Measurements from ENCODE around the gene UTS2.

UTS2 gene

DNA sequence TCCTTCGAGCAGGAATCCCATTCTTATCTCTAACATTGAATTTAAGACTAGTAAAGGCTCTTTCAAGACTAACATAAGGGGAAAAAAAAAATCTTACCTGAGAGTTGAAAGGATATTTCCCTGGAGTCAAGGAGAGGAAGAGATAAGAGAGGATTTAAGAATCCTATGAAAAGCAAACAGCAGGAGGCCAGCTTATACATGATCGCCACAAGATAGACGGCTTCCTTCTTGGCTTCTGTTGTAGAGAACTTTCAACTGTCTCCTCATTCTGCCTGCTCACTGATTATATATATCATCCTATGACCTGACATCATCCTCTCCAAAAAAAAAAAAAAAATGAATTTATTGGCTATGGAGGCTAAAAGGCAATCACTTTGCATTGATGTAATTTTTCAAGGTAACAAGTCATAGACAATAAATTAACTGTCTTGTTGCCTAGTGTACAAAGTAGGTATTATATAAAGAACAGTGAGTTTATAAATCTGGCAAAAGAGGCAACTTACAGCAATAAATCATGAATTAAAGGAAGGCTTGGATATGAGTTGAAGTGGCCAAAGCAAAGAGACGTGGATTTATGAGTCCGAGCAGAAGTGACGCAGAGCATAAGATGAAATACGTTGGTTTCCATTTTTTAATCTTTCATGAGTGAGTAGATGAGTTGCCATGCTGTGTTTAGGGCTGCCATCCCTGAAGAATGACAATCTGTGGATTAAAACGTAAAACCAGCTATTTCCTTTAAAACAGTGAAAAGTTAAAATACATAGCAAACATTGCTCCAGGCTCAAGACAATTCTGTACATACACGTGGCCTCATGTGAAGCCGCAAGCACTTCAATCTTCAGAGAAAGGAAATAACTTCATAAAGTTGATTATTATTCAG is at the start of gene UTS2:
UTS2 (minus strand) TSS at position 262 of the 880 bp plus-strand sequence; CDS start at position 200, 62 bp downstream.
- no peak for DNase-seq

DNA sequence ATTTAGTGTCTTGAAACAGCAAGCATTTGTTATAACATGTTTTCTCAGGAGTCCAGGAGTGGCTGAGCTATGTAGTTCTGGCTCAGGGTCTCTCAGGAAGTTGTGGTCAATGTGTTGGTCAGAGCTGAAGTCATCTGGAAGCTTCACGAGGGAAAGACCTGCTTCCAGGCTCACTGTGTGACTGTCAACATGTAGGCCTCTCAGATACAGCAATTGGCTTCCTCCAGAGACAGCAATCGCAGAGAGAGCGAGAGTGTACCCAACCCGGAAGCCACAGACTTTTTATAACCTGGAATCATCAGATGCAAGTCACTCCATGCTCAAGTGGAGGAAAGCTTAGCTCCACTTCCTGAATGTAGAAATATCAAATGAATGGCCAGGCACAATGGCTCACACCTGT is 46.9 kb upstream of the UTS2 start:
- DNase-seq = peak; percentile 10

GRCh38 chr1:7898962-7899361 is 46.1 kb upstream of the UTS2 start:
- no peak for DNase-seq

DNA sequence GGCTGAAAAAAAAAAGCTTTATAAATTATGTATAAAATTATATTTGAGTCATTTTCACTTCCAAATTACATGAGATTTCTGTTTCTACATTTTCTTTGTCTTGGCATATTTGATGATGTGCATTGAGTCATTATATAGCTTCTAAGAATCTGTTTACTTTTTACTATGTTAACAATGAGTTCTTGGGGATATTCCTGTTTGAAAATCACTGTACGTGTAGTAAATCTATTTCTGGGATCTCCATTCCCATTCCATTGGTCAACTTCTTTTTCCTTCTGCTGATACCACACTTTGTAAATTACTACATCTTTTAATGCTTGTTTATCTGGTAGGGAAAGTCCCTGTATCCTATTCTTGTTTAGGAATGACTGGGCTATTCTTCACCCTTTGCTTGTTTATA is 44.1 kb upstream of the UTS2 start:
- no peak for DNase-seq

GRCh38 chr1:7893529-7894180 is 40.8 kb upstream of the UTS2 start:
- DNase-seq = no peak

GRCh38 chr1:7891804-7892203 is 38.9 kb upstream of the UTS2 start:
- DNase-seq = no peak

- no peak for DNase-seq
These were observed 38.0 kb upstream of the UTS2 start for GRCh38 chr1:7890853-7891252.

DNA sequence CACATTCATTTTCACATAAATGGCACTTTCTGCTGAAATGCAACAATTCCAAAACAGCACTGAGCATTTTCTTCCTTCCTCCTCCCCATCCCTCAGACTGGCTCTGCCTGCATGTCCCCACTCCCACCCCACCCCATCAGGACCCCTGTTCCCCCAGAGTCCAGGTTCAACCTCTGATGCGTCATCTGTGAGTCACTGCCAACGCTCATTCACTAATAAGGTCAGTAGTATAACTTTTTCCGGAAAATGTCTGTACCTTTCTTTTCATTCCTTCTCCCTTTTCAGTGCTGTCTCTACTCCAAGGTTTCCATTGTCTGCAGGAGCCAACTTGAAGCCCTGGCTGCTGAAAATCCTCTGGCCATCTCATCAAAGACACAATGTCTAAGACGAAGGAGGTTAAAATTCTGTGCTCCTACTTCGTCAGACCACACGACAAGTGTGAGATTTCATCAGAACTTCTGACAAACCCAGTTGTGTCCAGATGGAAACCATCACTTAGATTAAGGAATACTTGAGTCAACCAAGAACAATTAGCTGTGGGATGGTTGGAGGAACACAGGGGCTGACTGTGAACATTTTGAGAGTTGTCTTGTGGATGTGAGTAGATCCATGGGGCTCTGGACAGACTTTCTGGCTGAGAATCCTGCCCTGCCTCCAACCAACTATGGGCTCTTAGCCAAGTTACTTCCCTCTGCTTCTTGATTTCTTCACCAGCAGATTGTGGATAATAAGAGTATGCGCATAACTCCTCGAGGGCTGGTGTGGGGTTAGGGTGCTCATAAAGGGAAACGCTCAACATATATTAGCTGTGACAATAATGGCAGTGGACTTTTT is 35.6 kb upstream of the UTS2 start:
- DNase-seq = no peak

GRCh38 chr1:7886405-7886745 is 33.5 kb upstream of the UTS2 start:
- DNase-seq = no peak

GRCh38 chr1:7885513-7886404 is 32.9 kb upstream of the UTS2 start:
- peak; percentile 11 for DNase-seq

DNA sequence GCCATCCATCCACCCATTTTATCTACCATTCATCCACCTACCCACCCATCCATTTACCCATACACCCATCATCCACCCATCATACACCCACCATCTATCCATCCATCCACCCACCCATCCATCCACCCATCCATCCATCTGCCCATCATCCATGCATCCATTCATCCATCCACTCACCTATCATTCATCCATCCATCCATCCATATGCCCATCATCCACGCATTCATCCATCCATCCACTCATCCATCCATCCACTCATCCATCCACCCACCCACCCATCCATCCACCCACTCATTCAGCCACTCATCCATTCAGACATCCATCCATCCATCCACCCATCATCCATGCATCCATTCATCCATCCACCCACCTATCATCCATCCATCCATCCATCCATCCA is 31.9 kb upstream of the UTS2 start:
- DNase-seq = no peak

DNA sequence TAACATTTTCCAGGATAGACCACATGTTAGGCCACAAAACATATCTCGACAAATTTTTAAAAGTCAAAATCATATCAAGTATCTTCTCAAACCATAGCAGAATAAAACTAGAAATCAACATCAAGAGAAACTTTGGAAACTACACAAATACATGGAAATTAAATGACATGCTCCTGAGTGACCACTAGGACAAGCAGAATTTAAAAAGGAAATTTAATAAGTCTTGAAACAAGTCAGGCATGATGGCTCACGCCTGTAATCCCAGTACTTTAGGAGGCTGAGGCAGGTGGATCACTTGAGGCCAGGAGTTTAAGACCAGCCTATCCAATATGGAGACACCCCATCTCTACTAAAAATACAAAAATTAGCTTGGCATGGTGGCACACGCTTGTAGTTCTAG is 26.4 kb upstream of the UTS2 start:
- DNase-seq = no peak

DNA sequence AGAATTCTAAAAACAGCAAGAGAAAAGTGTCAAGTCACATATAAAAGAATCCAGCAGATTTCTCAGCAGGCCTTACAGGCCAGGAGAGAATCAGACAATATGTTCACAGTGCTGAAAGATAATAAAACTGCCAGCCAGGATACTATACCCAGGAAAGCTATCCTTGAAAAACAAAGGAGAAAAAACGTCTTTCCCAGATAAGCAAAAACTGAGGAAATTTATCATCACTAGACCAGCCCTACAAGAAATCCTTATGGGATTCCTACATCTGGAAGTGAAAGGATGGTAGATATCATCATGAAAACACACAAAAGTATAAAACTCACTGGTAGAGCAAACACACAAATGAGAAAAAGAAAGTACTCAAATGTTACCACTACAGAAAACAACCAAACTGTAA is 25.2 kb upstream of the UTS2 start:
- no peak for DNase-seq

DNA sequence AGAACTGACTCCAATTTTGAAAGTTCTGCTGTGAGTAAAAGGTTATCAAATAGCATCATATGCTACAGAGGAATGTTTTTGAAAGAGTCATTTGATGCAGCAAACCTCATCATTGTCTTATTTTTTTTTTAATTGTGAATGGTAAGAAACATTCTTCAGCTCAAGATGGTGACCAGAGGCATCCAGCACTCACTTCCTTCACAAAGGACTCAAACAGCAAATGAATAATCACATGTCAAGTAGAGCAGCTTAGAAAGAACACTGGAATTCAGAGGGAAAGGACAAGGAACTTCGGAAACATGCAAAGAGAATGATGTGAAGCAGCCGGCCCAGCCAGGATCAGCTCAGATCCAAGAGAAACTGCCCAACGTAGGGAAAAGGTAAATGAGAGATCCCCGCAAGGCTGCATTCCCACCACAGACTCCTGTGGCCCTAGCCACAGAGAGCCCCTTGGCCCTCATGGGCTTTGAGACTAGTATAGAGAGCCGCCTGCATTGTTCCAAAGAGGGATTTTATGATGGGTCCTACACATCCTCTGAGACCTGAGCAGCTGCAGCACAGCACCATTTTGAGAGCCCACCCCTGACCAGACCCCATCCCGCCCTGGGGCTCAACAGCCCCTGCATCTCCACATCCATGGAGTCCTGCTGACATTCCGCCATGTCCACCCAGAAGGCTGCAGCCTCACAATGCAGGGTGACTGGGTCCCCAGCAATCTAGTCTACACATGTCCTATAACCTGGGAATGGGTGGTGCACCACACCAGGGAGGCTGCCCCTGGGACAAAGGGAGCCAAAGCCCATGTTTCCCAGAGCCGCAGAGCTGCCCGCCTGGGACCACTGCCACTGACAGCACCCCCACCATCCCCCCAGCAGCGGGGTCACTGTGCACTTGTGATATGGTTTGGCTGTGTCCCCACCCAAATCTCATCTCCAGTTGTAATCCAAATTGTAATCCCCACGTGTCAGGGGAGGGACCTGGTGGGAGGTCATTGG is 21.2 kb upstream of the UTS2 start:
- no peak for DNase-seq

- no peak for DNase-seq
These were observed 18.3 kb upstream of the UTS2 start for GRCh38 chr1:7871136-7871535.

DNA sequence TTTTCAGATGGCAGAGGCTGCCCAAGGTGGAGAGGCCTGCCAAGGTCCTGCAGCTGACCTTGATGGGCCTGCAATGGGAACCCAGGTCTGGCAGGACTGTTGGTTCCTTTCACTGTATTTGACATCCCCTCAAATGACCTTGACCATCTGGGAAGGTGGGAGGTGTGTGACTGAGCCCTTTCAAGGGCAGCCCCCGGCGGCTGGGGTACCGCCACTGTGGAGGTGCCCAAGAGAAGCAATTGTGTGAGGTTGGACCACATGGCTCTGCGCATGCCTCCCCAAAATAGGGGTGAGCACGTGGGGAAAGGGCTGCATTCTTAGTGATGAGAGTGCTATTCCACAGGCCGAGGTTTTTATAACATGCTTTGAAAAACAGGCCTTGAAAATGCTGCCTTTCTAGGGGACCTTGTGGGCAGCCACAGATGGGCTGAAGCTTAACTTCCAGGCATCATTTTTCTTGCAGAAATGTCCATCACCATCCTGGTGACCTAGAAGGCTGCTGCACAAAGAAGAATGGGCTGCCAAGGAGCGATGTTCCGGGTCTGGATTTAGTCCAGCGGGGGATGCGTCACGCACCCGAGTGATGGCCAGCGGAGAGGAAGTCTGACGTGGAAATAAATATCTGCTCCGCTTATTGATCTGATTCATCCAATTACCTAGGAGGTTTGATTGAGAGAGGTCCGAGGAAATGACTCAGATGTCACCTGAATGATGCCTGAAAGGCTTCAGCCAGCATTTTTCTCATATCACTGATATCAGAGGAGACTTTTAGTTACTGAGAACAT is 16.5 kb upstream of the UTS2 start:
- DNase-seq = no peak

- DNase-seq = no peak
These were observed 15.4 kb upstream of the UTS2 start for GRCh38 chr1:7868070-7868780.

GRCh38 chr1:7865978-7866377 is 13.1 kb upstream of the UTS2 start:
- no peak for DNase-seq

DNA sequence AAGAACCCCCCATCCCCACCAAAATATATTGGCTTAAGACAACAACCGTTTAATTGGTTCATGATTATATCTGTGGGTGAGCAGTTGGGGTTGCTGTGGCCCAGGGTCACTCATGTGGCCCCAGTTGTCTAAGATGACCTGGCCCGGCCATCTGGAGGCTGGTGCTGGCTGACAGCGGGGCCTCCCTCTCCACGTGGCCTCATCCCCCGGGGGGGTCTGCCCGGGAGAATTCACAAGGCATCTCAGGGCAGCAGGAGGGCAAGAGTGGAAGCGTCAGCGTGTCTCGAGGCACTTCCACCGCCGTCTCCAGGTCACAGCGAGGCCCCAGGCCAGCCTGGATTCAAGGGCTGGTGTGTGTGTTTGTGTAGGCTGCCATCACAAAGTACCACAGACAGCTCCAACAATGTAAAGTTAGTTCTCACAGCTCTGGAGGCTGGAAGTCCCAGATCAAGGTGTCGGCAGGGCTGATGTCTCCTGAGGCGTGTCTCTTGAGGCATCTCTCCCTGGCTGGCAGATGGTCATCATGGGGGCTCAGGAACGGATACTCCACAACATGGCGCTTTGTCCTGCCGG is 11.0 kb upstream of the UTS2 start:
- no peak for DNase-seq
